HCT116 (cell line): ENCODE measurements around the gene CDK10. TPM values are rescaled to one million over a fixed set of nuclear protein-coding genes. Genes with fewer than 3 reads are reported as not detected.

Experiments used
- ATAC-seq: fragments of 200-7000 bp; cut with Tn5 transposase; 2 replicates; pipeline ENCODE4 v1.9.1; 2020; ENCODE audit warnings: mild to moderate bottlenecking, moderate library complexity
- BruUV-seq: library from RNA; stranded (reverse); fragments of 400-500 nt; replicated peaks from 2 replicates; lab custom pipeline; 2021; lab: Mats Ljungman, UMichigan
- CTCF ChIA-PET: fragments of 300-600 bp; sonication (Branson Sonifier 250); formaldehyde crosslinking; loops from one replicate; lab custom pipeline; 2021; ENCODE audit warnings: antibody characterized with exemption; lab: Charles Lee
- POLR2A ChIA-PET: fragments of 300-600, 350-600 bp; sonication (Branson Sonifier 250); formaldehyde crosslinking; loops from one replicate; lab custom pipeline; 2021; ENCODE audit warnings: antibody characterized with exemption; lab: Charles Lee
- RAD21 ChIA-PET, 2 experiments: fragments of 300-600 bp; sonication (Branson Sonifier 250); formaldehyde crosslinking; loops; one replicate each; lab custom pipeline; 2023; ENCODE audit warnings: low total read pairs in 2 of 2; ENCODE audit not compliant: uncharacterized antibody in 2 of 2, unreplicated experiment in 2 of 2, low non-redundant PET in 1 of 2; lab: Charles Lee
- DNase-seq: peaks from one replicate; pipeline ENCODE4 v3.0.0-alpha.2; 2010; ENCODE audit warnings: low read depth, low spot score
- H2AFZ ChIP-seq: fragments of 200-600 bp; shearing (Covaris generic), sonication (generic); 2 replicates; pipeline ENCODE4 v1.6.1; 2017; ENCODE audit warnings: low read depth, mixed run types, mixed read lengths, antibody characterized with exemption, low read length; ENCODE audit not compliant: poor library complexity, severe bottlenecking
- H3K27ac ChIP-seq: 2 replicates; pipeline ENCODE4 v1.5.1; 2012; ENCODE audit warnings: low read depth, low read length
- H3K27me3 ChIP-seq: fragments of 200-600 bp; sonication (generic); 2 replicates; pipeline ENCODE4 v1.6.1; 2016; ENCODE audit warnings: mixed run types, low read length, mixed read lengths; ENCODE audit not compliant: insufficient read depth
- H3K36me3 ChIP-seq, 2 experiments: fragments of 200-500 bp in 1 of 2; fragments of 200-600 bp in 1 of 2; sonication (Bioruptor generic) in 1 of 2; sonication (generic) in 1 of 2; 2 replicates each; pipeline versions ENCODE4 v1.5.1 to v1.6.1; 2014 to 2016; ENCODE audit warnings: low read length in 2 of 2, inconsistent platforms in 1 of 2, mixed read lengths in 1 of 2, mixed run types in 1 of 2; ENCODE audit not compliant: insufficient read depth in 2 of 2, control insufficient read depth in 1 of 2
- H3K4me1 ChIP-seq, 2 experiments: fragments of 200-600 bp in 1 of 2; sonication (generic) in 1 of 2; 2 replicates each; pipeline versions ENCODE4 v1.5.1 to v1.6.1; 2012 to 2017; ENCODE audit warnings: low read length in 2 of 2, inconsistent platforms in 1 of 2, mild to moderate bottlenecking in 1 of 2, mixed read lengths in 1 of 2, mixed run types in 1 of 2, moderate library complexity in 1 of 2; ENCODE audit not compliant: insufficient read depth in 2 of 2, control insufficient read depth in 1 of 2
- H3K4me2 ChIP-seq: fragments of 200-600 bp; sonication (generic); 2 replicates; pipeline ENCODE4 v1.6.1; 2017; ENCODE audit warnings: mixed run types, low read length, mixed read lengths
- H3K4me3 ChIP-seq, 2 experiments: fragments of 200-600 bp in 1 of 2; sonication (generic) in 1 of 2; replicated peaks in 1 of 2; 2 replicates each; pipeline ENCODE4 v1.5.1; 2011 to 2016; ENCODE audit warnings: low read length in 2 of 2, control low read depth in 1 of 2, low read depth in 1 of 2, mild to moderate bottlenecking in 1 of 2, mixed read lengths in 1 of 2, mixed run types in 1 of 2
- H3K79me2 ChIP-seq: fragments of 200-600 bp; sonication (generic); 2 replicates; pipeline ENCODE4 v1.6.1; 2017; ENCODE audit warnings: mild to moderate bottlenecking, mixed run types, low read length, moderate library complexity, mixed read lengths; ENCODE audit not compliant: insufficient read depth
- H3K9ac ChIP-seq: fragments of 200-600 bp; sonication (generic); 2 replicates; pipeline ENCODE4 v1.6.1; 2016; ENCODE audit warnings: low read length, mixed read lengths
- H3K9me2 ChIP-seq: fragments of 200-600 bp; sonication (generic), shearing (Covaris generic); 2 replicates; pipeline ENCODE4 v1.6.1; 2017; ENCODE audit warnings: mixed run types, mild to moderate bottlenecking, moderate library complexity; ENCODE audit not compliant: insufficient read depth
- H3K9me3 ChIP-seq, 2 experiments: fragments of 200-500 bp in 1 of 2; fragments of 200-600 bp in 1 of 2; sonication (Bioruptor generic) in 1 of 2; sonication (generic) in 1 of 2; 2 replicates each; pipeline ENCODE4 v1.6.1; 2014 to 2017; ENCODE audit warnings: low read length in 2 of 2, mixed read lengths in 2 of 2, inconsistent platforms in 1 of 2, low read depth in 1 of 2, mild to moderate bottlenecking in 1 of 2, mixed run types in 1 of 2, moderate library complexity in 1 of 2; ENCODE audit not compliant: control insufficient read depth in 1 of 2, insufficient read depth in 1 of 2
- H4K20me1 ChIP-seq: fragments of 200-600 bp; sonication (generic), shearing (Covaris generic); 2 replicates; pipeline ENCODE4 v1.6.1; 2017; ENCODE audit warnings: mixed run types, mild to moderate bottlenecking, moderate library complexity; ENCODE audit not compliant: insufficient read depth
- CBX3 ChIP-seq: IDR thresholded peaks from 2 replicates; pipeline ENCODE4 v1.6.1; 2012; ENCODE audit warnings: low read depth
- CEBPB ChIP-seq: IDR thresholded peaks from 2 replicates; pipeline ENCODE4 v1.6.1; 2012; ENCODE audit warnings: low read depth
- EGR1 ChIP-seq: IDR thresholded peaks from 2 replicates; pipeline ENCODE4 v1.6.1; 2012; ENCODE audit warnings: low read depth
- EZH2 ChIP-seq: fragments of 200-600 bp; sonication (generic); IDR thresholded peaks from 2 replicates; pipeline ENCODE4 v1.6.1; 2017; ENCODE audit warnings: antibody characterized with exemption, mixed run types
- EZH2phosphoT487 ChIP-seq: fragments of 200-600 bp; IDR thresholded peaks from 2 replicates; pipeline ENCODE4 v1.6.1; 2018; ENCODE audit warnings: antibody characterized with exemption, borderline replicate concordance
- FOSL1 ChIP-seq: IDR thresholded peaks from 2 replicates; pipeline ENCODE4 v1.6.1; 2012; ENCODE audit warnings: low read depth
- JUND ChIP-seq: IDR thresholded peaks from 2 replicates; pipeline ENCODE4 v1.6.1; 2012
- POLR2A ChIP-seq: IDR thresholded peaks from 2 replicates; pipeline ENCODE4 v1.7.0; 2011; ENCODE audit warnings: borderline replicate concordance; ENCODE audit not compliant: insufficient read depth, insufficient read length; ENCODE audit errors: extremely low read depth
- POLR2AphosphoS5 ChIP-seq: IDR thresholded peaks from 2 replicates; pipeline ENCODE4 v1.6.1; 2011; ENCODE audit warnings: mild to moderate bottlenecking, low read depth, low read length, moderate library complexity
- SIN3A ChIP-seq: IDR thresholded peaks from 2 replicates; pipeline ENCODE4 v1.6.1; 2012; ENCODE audit warnings: low read depth
- SP1 ChIP-seq: IDR thresholded peaks from 2 replicates; pipeline ENCODE4 v1.6.1; 2012; ENCODE audit warnings: low read depth
- SRF ChIP-seq: IDR thresholded peaks from 2 replicates; pipeline ENCODE4 v1.6.1; 2012; ENCODE audit warnings: low read depth
- TCF7L2 ChIP-seq: IDR thresholded peaks from 2 replicates; pipeline ENCODE4 v1.7.0; 2011; ENCODE audit warnings: borderline replicate concordance, inconsistent platforms; ENCODE audit not compliant: insufficient read depth, insufficient read length; ENCODE audit errors: extremely low read depth
- YY1 ChIP-seq: IDR thresholded peaks from 2 replicates; pipeline ENCODE4 v1.6.1; 2011; ENCODE audit warnings: low read length, low read depth, moderate library complexity, mild to moderate bottlenecking; ENCODE audit not compliant: insufficient replicate concordance; ENCODE audit errors: extremely low read depth
- ZFX ChIP-seq: fragments of 450-650 bp; IDR thresholded peaks from 2 replicates; pipeline ENCODE4 v1.6.1; 2017
- ZNF274 ChIP-seq: fragments of 200-500 bp; sonication (Bioruptor generic); IDR thresholded peaks from 2 replicates; pipeline ENCODE4 v1.6.1; 2014; ENCODE audit warnings: mild to moderate bottlenecking, low read depth, low read length, inconsistent platforms
- intact Hi-C: fragments of 100-400 bp; cut with micrococcal nuclease; formaldehyde crosslinking; loops from 2 replicates; pipeline ENCODE4 v1.10.0; 2022
- total RNA-seq: library from RNA; stranded (reverse); gene quantifications from one replicate; pipeline ENCODE4 v1.2.1, GENCODE V29; 2021; ENCODE audit not compliant: unreplicated experiment
- TF ChIP-seq, protein P1 (sequence below): IDR thresholded peaks from 2 replicates; pipeline ENCODE4 v1.6.1; 2012
- TF ChIP-seq, protein P2 (sequence below): IDR thresholded peaks from 2 replicates; pipeline ENCODE4 v1.6.1; 2011; ENCODE audit warnings: mild to moderate bottlenecking, low read length, moderate library complexity; ENCODE audit not compliant: insufficient replicate concordance; ENCODE audit errors: extremely low read depth
- TF ChIP-seq, protein P3 (sequence below): IDR thresholded peaks from 2 replicates; pipeline ENCODE4 v1.6.1; 2012; ENCODE audit warnings: low read depth
- TF ChIP-seq, protein P4 (sequence below), 3 experiments: fragments of 200-600 bp in 1 of 3; sonication (generic) in 1 of 3; IDR thresholded peaks in 2 of 3; conservative IDR thresholded peaks in 1 of 3; 2 replicates each; pipeline ENCODE4 v1.5.1; 2012 to 2017; ENCODE audit warnings: low read depth in 2 of 3, low read length in 2 of 3, antibody characterized with exemption in 1 of 3, borderline replicate concordance in 1 of 3, control low read depth in 1 of 3, mild to moderate bottlenecking in 1 of 3, mixed read lengths in 1 of 3, mixed run types in 1 of 3, moderate library complexity in 1 of 3; ENCODE audit not compliant: insufficient read depth in 1 of 3

CDK10 gene
- total RNA-seq, 1 experiment from 2014 or later = 165 TPM

DNA sequence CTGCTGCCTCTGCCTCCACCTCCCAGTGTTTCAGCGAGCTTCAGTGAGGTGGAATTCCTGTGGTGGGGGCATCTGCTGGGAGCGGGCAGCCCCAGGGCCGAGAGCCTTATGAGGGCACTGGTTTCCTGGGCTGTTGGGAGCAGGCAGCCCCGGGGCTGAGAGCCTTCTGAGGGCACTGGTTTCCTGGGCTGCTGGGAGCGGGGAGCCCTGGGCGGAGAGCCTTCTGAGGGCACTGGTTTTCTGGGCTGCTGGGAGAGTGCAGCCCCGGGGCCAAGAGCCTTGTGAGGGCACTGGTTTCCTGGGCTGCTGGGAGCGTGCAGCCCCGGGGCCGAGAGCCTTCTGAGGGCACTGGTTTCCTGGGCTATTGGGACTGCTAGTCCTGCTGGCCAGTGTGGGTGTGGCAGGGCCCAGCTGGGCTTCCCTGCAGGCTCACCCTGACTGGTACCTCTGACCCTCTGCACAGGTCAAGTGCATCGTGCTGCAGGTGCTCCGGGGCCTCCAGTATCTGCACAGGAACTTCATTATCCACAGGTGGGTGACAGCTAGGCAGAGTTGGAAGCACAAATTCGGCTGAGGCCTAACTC, 5.6 kb downstream of the CDK10 start:
- Histone ChIP-seq H3K4me2 (no peak overlapping the region), H3K4me1 (peaks cover 7 to 9% of the 10 kb centered on the region in 2 experiments), H2AFZ (no peak overlapping the region), H4K20me1 (no peaks in the 10 kb centered on the region), H3K27me3 (no peaks in the 10 kb centered on the region), H3K27ac (peak overlapping the region; percentile 7; the same call in 1 of the 2 replicates), H3K9me2 (no peaks in the 10 kb centered on the region), H3K36me3 (peaks cover 27 to 57% of the 10 kb centered on the region in 2 experiments; a peak in 3 of 4 replicates), H3K4me3 (no peak overlapping the region), H3K9ac (no peak overlapping the region), H3K79me2 (peaks cover 27% of the 10 kb centered on the region), H3K9me3 (no peaks in the 10 kb centered on the region)
- POLR2A ChIA-PET = no interaction called here
- CTCF ChIA-PET = no interaction called here
- intact Hi-C loops = no loop called here
- TF ChIP-seq CBX3 (no peak), FOSL1 (no peak), ZNF274 (no peak), YY1 (no peak), EZH2phosphoT487 (no peak), POLR2A (no peak), JUND (no peak), EGR1 (no peak), SIN3A (no peak), ZFX (no peak), POLR2AphosphoS5 (no peak), TCF7L2 (no peak), SP1 (no peak), EZH2 (no peak), CEBPB (no peak), SRF (no peak)
- TF ChIP-seq, protein P1, sequence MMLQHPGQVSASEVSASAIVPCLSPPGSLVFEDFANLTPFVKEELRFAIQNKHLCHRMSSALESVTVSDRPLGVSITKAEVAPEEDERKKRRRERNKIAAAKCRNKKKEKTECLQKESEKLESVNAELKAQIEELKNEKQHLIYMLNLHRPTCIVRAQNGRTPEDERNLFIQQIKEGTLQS = no peak
- TF ChIP-seq, protein P2, sequence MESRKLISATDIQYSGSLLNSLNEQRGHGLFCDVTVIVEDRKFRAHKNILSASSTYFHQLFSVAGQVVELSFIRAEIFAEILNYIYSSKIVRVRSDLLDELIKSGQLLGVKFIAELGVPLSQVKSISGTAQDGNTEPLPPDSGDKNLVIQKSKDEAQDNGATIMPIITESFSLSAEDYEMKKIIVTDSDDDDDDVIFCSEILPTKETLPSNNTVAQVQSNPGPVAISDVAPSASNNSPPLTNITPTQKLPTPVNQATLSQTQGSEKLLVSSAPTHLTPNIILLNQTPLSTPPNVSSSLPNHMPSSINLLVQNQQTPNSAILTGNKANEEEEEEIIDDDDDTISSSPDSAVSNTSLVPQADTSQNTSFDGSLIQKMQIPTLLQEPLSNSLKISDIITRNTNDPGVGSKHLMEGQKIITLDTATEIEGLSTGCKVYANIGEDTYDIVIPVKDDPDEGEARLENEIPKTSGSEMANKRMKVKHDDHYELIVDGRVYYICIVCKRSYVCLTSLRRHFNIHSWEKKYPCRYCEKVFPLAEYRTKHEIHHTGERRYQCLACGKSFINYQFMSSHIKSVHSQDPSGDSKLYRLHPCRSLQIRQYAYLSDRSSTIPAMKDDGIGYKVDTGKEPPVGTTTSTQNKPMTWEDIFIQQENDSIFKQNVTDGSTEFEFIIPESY = no peak
- TF ChIP-seq, protein P3, sequence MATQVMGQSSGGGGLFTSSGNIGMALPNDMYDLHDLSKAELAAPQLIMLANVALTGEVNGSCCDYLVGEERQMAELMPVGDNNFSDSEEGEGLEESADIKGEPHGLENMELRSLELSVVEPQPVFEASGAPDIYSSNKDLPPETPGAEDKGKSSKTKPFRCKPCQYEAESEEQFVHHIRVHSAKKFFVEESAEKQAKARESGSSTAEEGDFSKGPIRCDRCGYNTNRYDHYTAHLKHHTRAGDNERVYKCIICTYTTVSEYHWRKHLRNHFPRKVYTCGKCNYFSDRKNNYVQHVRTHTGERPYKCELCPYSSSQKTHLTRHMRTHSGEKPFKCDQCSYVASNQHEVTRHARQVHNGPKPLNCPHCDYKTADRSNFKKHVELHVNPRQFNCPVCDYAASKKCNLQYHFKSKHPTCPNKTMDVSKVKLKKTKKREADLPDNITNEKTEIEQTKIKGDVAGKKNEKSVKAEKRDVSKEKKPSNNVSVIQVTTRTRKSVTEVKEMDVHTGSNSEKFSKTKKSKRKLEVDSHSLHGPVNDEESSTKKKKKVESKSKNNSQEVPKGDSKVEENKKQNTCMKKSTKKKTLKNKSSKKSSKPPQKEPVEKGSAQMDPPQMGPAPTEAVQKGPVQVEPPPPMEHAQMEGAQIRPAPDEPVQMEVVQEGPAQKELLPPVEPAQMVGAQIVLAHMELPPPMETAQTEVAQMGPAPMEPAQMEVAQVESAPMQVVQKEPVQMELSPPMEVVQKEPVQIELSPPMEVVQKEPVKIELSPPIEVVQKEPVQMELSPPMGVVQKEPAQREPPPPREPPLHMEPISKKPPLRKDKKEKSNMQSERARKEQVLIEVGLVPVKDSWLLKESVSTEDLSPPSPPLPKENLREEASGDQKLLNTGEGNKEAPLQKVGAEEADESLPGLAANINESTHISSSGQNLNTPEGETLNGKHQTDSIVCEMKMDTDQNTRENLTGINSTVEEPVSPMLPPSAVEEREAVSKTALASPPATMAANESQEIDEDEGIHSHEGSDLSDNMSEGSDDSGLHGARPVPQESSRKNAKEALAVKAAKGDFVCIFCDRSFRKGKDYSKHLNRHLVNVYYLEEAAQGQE = no peak
- TF ChIP-seq, protein P4, sequence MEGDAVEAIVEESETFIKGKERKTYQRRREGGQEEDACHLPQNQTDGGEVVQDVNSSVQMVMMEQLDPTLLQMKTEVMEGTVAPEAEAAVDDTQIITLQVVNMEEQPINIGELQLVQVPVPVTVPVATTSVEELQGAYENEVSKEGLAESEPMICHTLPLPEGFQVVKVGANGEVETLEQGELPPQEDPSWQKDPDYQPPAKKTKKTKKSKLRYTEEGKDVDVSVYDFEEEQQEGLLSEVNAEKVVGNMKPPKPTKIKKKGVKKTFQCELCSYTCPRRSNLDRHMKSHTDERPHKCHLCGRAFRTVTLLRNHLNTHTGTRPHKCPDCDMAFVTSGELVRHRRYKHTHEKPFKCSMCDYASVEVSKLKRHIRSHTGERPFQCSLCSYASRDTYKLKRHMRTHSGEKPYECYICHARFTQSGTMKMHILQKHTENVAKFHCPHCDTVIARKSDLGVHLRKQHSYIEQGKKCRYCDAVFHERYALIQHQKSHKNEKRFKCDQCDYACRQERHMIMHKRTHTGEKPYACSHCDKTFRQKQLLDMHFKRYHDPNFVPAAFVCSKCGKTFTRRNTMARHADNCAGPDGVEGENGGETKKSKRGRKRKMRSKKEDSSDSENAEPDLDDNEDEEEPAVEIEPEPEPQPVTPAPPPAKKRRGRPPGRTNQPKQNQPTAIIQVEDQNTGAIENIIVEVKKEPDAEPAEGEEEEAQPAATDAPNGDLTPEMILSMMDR (IDR thresholded peaks at IDR 0.05 in 2 of 3, conservative IDR thresholded peaks at IDR 0.05 in 1 of 3; ENCODE audit: borderline replicate concordance in 1 of 3, insufficient read depth in 1 of 3, low read depth in 2 of 3, low read length in 2 of 3) = no peak
- ATAC-seq = no peak
- RAD21 ChIA-PET = no interaction called here
- no TSS peak for BruUV-seq
- DNase-seq = no peak
